GM18517 (cell line): ENCODE measurements around the gene PLK3.
"Not testable (repeated sequence)": the region's sequence is repeated elsewhere in the genome, so short reads cannot be mapped to it uniquely, and the experiment has no call there.

ENCODE experiments used
- ATAC-seq: cut with Tn5 transposase; IDR thresholded peaks from one replicate; pipeline ENCODE4 v1.9.1; 2021; ENCODE audit warnings: mild to moderate bottlenecking, moderate library complexity; ENCODE audit not compliant: unreplicated experiment

PLK3 gene

GRCh38 chr1:44799770-44800584, at the start of gene PLK3:
PLK3 (plus strand) TSS chr1:44800377; CDS start chr1:44800464, 87 bp downstream.
- ATAC-seq: peak; percentile 76

DNA sequence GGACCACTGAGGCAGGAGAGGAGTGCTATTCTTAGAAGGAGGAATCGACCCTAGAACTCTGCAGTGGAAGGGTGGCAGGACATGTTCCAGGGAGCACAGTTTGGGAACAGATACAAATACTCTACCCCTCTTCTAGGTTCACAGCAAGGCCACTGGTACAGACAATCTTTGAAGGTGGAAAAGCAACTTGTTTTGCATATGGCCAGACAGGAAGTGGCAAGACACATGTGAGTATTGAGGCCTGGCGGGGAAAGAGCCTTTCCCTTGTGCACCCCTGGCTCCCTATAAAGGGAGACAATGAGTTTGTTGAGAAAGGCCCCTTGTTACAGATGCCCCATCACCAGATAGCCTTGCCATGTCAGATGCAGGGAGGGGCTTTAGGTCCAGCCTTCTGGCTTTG, 42.8 kb upstream of the PLK3 start:
- no peak for ATAC-seq

GRCh38 chr1:44759077-44759476, 41.1 kb upstream of the PLK3 start:
- no peak for ATAC-seq

GRCh38 chr1:44760876-44761275, 39.3 kb upstream of the PLK3 start:
- ATAC-seq: no peak

- not testable (repeated sequence) for ATAC-seq
These were observed 33.8 kb upstream of the PLK3 start for GRCh38 chr1:44766421-44766820.

GRCh38 chr1:44775078-44775929, 24.9 kb upstream of the PLK3 start, which contains the start of gene RPS8:
RPS8 (plus strand) TSS chr1:44775540; CDS start chr1:44775597, 57 bp downstream.
- peak; percentile 83 for ATAC-seq

DNA sequence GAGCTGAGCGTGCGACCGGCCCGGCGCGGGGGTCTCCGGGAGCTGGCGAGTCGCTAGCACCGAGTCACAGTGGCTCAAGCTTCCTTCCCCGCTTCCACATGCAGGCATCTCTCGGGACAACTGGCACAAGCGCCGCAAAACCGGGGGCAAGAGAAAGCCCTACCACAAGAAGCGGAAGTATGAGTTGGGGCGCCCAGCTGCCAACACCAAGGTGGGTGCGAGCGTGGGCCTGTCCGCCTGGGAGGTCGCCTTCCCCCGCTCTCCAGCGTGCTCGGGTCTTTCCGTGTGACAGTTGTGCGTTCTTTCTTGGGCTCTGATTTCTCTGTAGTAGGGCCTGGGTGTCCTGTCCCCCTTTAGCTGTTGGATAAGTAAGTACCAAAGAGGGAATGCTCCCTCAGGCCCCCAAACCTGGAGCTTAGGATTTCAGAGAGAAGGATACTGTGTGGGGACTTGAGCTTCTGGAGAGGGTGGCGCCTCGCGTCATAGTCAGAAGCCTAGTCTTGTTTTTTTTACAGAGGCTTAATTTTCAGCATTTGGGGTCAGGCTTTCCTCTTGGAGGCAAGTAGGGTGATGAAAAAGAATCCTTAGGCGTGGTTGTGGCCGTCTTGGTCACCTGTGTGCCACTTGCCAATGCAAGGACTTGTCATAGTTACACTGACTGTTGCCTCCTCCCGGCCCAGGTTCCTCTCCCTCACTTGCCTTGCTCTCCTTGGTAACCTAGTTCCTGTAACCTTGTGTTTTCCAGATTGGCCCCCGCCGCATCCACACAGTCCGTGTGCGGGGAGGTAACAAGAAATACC, 24.0 kb upstream of the PLK3 start:
- peak; percentile 10 for ATAC-seq

- ATAC-seq: no peak
These were observed 23.5 kb upstream of the PLK3 start for GRCh38 chr1:44776730-44777068.

DNA sequence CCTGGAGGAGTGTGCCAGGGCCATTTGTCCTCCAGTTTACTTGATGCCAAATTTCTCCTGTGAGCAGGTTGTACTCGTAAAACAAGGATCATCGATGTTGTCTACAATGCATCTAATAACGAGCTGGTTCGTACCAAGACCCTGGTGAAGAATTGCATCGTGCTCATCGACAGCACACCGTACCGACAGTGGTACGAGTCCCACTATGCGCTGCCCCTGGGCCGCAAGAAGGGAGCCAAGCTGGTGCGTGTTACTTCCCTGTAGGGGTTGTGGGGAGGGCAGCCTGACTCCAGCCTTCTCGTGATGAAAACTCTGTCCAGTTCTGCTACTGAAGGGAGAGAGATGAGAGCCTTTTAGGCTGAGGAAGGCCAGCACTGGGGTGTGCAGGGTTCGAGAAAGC, 22.6 kb upstream of the PLK3 start:
- ATAC-seq: no peak

DNA sequence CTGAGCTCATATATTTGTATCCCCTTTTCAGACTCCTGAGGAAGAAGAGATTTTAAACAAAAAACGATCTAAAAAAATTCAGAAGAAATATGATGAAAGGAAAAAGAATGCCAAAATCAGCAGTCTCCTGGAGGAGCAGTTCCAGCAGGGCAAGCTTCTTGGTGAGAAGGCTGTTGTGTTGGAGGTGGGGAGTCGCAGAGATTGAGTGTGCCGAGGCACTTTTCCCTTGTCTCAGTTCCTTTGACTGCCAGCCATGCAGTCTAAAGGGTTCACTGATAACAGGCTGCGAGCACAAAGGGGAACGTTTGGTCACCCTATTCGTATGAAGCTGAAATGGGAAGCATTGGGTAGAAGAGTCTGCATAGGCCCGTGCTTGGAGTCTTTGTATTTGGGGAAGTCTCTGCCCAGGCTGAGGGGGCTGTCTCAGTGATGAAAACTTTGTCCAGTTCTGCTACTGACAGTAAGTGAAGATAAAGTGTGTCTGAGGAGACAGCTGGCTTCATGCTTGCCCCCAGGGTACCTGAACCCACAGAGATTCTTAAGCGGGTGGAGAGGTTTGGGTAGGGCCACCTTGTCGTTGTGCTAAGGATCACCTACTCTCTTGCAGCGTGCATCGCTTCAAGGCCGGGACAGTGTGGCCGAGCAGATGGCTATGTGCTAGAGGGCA, 22.1 kb upstream of the PLK3 start:
- no peak for ATAC-seq

DNA sequence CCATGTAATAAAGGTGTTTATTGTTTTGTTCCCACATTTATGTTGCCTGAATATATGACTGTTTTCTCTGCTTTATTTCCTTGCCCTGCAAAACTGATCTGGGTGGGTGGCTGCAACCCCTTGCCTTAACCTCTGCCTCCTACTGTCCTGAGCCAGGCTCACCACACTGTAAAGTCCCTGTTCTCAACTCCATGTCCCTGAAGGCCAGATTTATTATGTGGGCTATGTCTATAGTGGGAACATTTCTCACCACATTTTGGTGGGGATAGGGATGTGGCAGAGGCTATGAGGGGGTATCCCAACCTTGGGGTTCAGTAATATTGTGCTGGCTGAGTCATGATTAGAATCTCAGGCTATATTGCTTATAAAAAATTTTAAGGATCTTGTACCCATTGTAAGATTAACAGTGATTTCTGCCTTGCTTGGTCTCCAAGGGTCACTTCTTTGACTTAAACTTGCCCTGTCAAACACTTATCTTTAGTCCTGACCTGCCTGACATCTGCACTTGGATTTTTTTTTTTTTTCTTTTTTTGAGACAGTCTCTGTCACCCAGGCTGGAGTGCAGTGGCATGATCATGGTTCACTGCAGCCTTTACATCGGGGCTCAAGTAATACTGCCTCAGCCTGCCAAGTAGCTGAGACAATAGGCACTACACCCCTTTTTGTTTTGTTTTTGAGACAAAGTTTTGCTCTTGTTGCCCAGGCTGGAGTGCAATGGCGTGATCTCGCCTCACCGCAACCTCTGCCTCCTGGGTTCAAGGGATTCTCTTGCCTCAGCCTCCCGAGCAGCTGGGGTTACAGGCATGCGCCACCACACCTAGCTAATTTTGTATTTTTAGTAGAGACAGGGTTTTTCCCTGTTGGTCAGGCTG, 21.2 kb upstream of the PLK3 start:
- no peak for ATAC-seq

- no peak for ATAC-seq
These were observed 19.5 kb upstream of the PLK3 start for GRCh38 chr1:44780583-44781121.

DNA sequence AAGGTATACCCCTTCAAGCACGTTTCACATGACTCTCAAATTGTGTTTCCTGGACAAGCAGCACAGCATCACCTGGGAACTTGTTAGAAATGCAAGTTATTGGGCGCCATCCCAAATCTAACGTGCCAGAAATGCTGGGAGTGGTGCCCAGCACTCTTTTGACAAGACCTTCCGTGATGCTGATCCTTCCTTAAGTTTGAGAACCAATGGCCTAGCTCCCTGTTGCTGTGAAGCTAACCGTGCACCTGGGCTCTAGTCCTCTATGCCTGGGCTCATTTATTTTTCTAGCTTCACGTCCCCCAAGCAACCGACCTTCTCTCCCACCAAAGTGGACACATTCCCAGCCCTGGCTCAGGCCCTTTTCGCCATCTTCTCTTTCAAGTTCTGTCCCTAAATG, 16.5 kb upstream of the PLK3 start:
- ATAC-seq: no peak

- no peak for ATAC-seq
These were observed 15.8 kb upstream of the PLK3 start for GRCh38 chr1:44784094-44785028.

GRCh38 chr1:44785029-44785380, 15.2 kb upstream of the PLK3 start:
- ATAC-seq: no peak

DNA sequence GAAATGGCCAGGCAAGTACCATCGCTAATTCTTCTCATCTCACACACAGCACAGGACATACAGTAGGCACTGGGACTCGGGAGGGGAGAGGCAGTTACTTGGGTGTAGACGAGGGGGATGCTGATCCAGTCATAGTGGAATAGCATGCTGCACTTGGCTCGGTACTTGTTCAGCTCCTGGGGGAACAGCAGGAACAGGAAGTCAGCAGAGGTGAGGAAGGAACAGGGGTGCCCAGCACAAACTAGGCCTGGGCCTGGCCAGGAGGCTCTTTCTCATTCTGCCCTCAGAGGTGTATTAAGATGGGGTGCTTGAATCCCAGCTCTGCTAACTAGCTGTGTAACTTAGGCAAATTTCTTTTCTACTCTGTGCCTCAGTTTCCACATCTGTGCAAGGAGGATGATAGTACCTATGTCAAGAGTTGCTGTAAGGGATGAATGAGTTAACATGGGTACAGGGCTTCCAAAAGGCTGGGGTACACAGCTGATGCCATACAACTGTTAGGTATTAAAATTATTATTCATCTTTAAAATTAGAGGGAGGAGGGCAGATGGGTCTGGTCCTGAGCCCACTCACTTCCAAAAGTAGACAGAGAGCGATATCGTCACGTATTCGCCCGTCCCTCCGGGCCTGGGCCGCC, 14.6 kb upstream of the PLK3 start:
- no peak for ATAC-seq

- ATAC-seq: peak; percentile 43
These were observed 13.9 kb upstream of the PLK3 start for GRCh38 chr1:44786138-44786840.
